Neural cell (in vitro differentiated cells): ENCODE data around the gene MS4A18. TPM values are rescaled to one million over a fixed set of nuclear protein-coding genes. Genes with fewer than 3 reads are reported as not detected.

Experiments used
- H2AFZ ChIP-seq: fragments of 200-600, 300-800 bp; sonication (generic), shearing (Covaris generic); 2 replicates; pipeline ENCODE4 v1.6.0; 2014; ENCODE audit warnings: low read depth, mild to moderate bottlenecking, antibody characterized with exemption, low read length, moderate library complexity
- H3F3A ChIP-seq: fragments of 200-600 bp; shearing (Covaris generic); 2 replicates; pipeline ENCODE4 v1.6.1; 2016; ENCODE audit warnings: mild to moderate bottlenecking, moderate library complexity, mixed read lengths, antibody characterized with exemption, low read length; ENCODE audit not compliant: insufficient read depth, poor library complexity, severe bottlenecking
- H3K27ac ChIP-seq: fragments of 200-600, 300-800 bp; sonication (generic), shearing (Covaris generic); 2 replicates; pipeline ENCODE4 v1.5.1; 2014; ENCODE audit warnings: mild to moderate bottlenecking, low read length, moderate library complexity
- H3K27me3 ChIP-seq: fragments of 300-800, 200-600 bp; sonication (generic), shearing (Covaris generic); 2 replicates; pipeline ENCODE4 v1.6.0; 2014; ENCODE audit warnings: mild to moderate bottlenecking, low read depth, low read length, moderate library complexity; ENCODE audit not compliant: insufficient read depth
- H3K36me3 ChIP-seq: fragments of 300-800, 200-600 bp; sonication (generic), shearing (Covaris generic); 2 replicates; pipeline ENCODE4 v1.5.1; 2014; ENCODE audit warnings: mild to moderate bottlenecking, antibody characterized with exemption, low read length, moderate library complexity; ENCODE audit not compliant: insufficient read depth
- H3K4me2 ChIP-seq: fragments of 300-800, 200-600 bp; sonication (generic), shearing (Covaris generic); 2 replicates; pipeline ENCODE4 v1.6.0; 2014; ENCODE audit warnings: mild to moderate bottlenecking, low read length
- H3K4me3 ChIP-seq: fragments of 300-800, 200-600 bp; sonication (generic), shearing (Covaris generic); 2 replicates; pipeline ENCODE4 v1.5.1; 2014; ENCODE audit warnings: mild to moderate bottlenecking, low read length, moderate library complexity
- H3K79me2 ChIP-seq: fragments of 200-600 bp; shearing (Covaris generic); replicated peaks from 2 replicates; pipeline ENCODE4 v1.6.0; 2014; ENCODE audit warnings: mild to moderate bottlenecking, low read length, moderate library complexity; ENCODE audit not compliant: insufficient read depth
- H3K9ac ChIP-seq: fragments of 300-800, 200-600 bp; sonication (generic), shearing (Covaris generic); 2 replicates; pipeline ENCODE4 v1.6.1; 2016; ENCODE audit warnings: mild to moderate bottlenecking, low read length, mixed read lengths
- H3K9me2 ChIP-seq: fragments of 200-600 bp; shearing (Covaris generic); 2 replicates; pipeline ENCODE4 v1.6.1; 2016; ENCODE audit warnings: mild to moderate bottlenecking, low read length, mixed read lengths; ENCODE audit not compliant: insufficient read depth
- H3K9me3 ChIP-seq: fragments of 200-600, 300-800 bp; sonication (generic), shearing (Covaris generic); 2 replicates; pipeline ENCODE4 v1.6.1; 2016; ENCODE audit warnings: mild to moderate bottlenecking, mixed run types, low read length, moderate library complexity, mixed read lengths
- H4K20me1 ChIP-seq: fragments of 200-600 bp; shearing (Covaris generic); 2 replicates; pipeline ENCODE4 v1.6.1; 2016; ENCODE audit warnings: mild to moderate bottlenecking, mixed run types; ENCODE audit not compliant: insufficient read depth
- EP300 ChIP-seq: fragments of 450-650 bp; conservative IDR thresholded peaks from 2 replicates; pipeline ENCODE4 v1.6.1; 2014; ENCODE audit warnings: antibody characterized with exemption, mild to moderate bottlenecking, moderate library complexity; ENCODE audit not compliant: poor library complexity, severe bottlenecking
- MXI1 ChIP-seq: fragments of 450-650 bp; conservative IDR thresholded peaks from 2 replicates; pipeline ENCODE4 v1.6.1; 2014; ENCODE audit warnings: antibody characterized with exemption, mild to moderate bottlenecking; ENCODE audit not compliant: poor library complexity, severe bottlenecking
- SMC3 ChIP-seq: fragments of 450-650 bp; conservative IDR thresholded peaks from 2 replicates; pipeline ENCODE4 v1.6.1; 2014; ENCODE audit warnings: antibody characterized with exemption, mild to moderate bottlenecking, moderate library complexity; ENCODE audit not compliant: poor library complexity
- TAF1 ChIP-seq: IDR thresholded peaks from 2 replicates; pipeline ENCODE4 v1.6.1; 2012; ENCODE audit warnings: low read depth
- polyA plus RNA-seq: library from polyadenylated mRNA; depleted of rRNA; stranded (reverse); fragments of >200 nt; gene quantifications from 2 replicates; pipeline ENCODE4 v1.2.3, GENCODE V29; 2014
- TF ChIP-seq, protein P1 (sequence below): IDR thresholded peaks from 2 replicates; pipeline ENCODE4 v1.6.1; 2012; ENCODE audit warnings: borderline replicate concordance

MS4A18 gene
- polyA plus RNA-seq, 1 donor from 2014 or later: not detected

- no peak overlapping the region for H3K4me2 ChIP-seq
- no peaks in the 10 kb centered on the region for H3K79me2 ChIP-seq
Measured at GRCh38 chr11:60786811-60787567, 62.5 kb downstream of the MS4A18 start.

GRCh38 chr11:60788401-60789125, 64.0 kb downstream of the MS4A18 start:
- Histone ChIP-seq H3K9me3 (no peaks in the 10 kb centered on the region), H3K9ac (no peak overlapping the region), H2AFZ (no peak overlapping the region), H3F3A (no peaks in the 10 kb centered on the region), H3K27ac (no peak overlapping the region), H4K20me1 (no peaks in the 10 kb centered on the region), H3K36me3 (no peaks in the 10 kb centered on the region), H3K9me2 (no peaks in the 10 kb centered on the region), H3K4me2 (no peak overlapping the region), H3K27me3 (no peaks in the 10 kb centered on the region), H3K4me3 (no peak overlapping the region), H3K79me2 (no peaks in the 10 kb centered on the region)
- TF ChIP-seq, protein P1, sequence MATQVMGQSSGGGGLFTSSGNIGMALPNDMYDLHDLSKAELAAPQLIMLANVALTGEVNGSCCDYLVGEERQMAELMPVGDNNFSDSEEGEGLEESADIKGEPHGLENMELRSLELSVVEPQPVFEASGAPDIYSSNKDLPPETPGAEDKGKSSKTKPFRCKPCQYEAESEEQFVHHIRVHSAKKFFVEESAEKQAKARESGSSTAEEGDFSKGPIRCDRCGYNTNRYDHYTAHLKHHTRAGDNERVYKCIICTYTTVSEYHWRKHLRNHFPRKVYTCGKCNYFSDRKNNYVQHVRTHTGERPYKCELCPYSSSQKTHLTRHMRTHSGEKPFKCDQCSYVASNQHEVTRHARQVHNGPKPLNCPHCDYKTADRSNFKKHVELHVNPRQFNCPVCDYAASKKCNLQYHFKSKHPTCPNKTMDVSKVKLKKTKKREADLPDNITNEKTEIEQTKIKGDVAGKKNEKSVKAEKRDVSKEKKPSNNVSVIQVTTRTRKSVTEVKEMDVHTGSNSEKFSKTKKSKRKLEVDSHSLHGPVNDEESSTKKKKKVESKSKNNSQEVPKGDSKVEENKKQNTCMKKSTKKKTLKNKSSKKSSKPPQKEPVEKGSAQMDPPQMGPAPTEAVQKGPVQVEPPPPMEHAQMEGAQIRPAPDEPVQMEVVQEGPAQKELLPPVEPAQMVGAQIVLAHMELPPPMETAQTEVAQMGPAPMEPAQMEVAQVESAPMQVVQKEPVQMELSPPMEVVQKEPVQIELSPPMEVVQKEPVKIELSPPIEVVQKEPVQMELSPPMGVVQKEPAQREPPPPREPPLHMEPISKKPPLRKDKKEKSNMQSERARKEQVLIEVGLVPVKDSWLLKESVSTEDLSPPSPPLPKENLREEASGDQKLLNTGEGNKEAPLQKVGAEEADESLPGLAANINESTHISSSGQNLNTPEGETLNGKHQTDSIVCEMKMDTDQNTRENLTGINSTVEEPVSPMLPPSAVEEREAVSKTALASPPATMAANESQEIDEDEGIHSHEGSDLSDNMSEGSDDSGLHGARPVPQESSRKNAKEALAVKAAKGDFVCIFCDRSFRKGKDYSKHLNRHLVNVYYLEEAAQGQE: no peak
- TF ChIP-seq TAF1: no peak

More at GRCh38 chr11:60786811-60787567, 62.5 kb downstream of the MS4A18 start:
- H3F3A ChIP-seq: no peaks in the 10 kb centered on the region
- peak overlapping the region; percentile 60 for H3K9ac ChIP-seq
- no peak overlapping the region for H2AFZ ChIP-seq
- H4K20me1 ChIP-seq: no peaks in the 10 kb centered on the region
- peak overlapping the region; percentile 96 for H3K27ac ChIP-seq
- no peaks in the 10 kb centered on the region for H3K9me2 ChIP-seq
- TF ChIP-seq SMC3 (no peak), MXI1 (no peak), TAF1 (no peak)
- no peaks in the 10 kb centered on the region for H3K27me3 ChIP-seq
- H3K36me3 ChIP-seq: no peaks in the 10 kb centered on the region
- H3K4me3 ChIP-seq: peak overlapping the region; percentile 49
- H3K9me3 ChIP-seq: no peaks in the 10 kb centered on the region

- H3K27me3 ChIP-seq: no peaks in the 10 kb centered on the region
- H3K4me3 ChIP-seq: no peak overlapping the region
- no peaks in the 10 kb centered on the region for H3F3A ChIP-seq
- H3K36me3 ChIP-seq: no peaks in the 10 kb centered on the region
- no peak overlapping the region for H3K4me2 ChIP-seq
- H2AFZ ChIP-seq: no peak overlapping the region
- H3K9me3 ChIP-seq: no peaks in the 10 kb centered on the region
- no peak overlapping the region for H3K27ac ChIP-seq
- H3K79me2 ChIP-seq: no peaks in the 10 kb centered on the region
- no peaks in the 10 kb centered on the region for H4K20me1 ChIP-seq
- H3K9ac ChIP-seq: no peak overlapping the region
- TF ChIP-seq TAF1 (no peak), EP300 (no peak), MXI1 (no peak)
- TF ChIP-seq, protein P1: no peak
- no peaks in the 10 kb centered on the region for H3K9me2 ChIP-seq
Measured at GRCh38 chr11:60790726-60791125, 66.2 kb downstream of the MS4A18 start.
